ENCODE measurements around the gene SMARCC1. TPM values are rescaled to one million over a fixed set of nuclear protein-coding genes. Genes with fewer than 3 reads are reported as not detected.

Gene SMARCC1
- total and polyA plus RNA-seq, 4 donors: 11.7 to 83.0 (median 37.5) TPM

DNA sequence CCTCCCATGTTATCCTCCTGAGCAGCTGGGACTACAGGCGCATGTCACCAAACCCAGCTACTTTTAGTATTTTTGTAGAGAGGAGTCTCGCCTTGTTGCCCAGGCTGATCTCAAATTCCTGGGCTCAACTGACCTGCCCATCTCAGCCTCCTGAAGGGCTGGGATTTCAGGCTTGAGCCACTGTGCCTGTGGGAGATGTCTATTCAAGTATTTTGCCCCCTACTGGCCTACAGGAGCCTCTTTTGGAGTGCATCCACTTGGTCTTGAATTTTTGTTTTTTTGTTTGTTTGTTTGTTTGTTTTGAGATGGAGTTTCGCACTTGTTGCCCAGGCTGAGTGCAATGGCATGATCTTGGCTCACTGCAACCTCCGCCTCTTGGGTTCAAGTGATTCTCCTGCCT is 18.0 kb upstream of the SMARCC1 start:
- 87 to 88% methylated on average over 4 of the region's 4 CpGs for WGBS, 2 donors
- Histone ChIP-seq H3K27ac (ENCODE audit: low read depth in 1 of 2, low read length in 1 of 2) (no peak overlapping the region), H3K27me3 (ENCODE audit: control insufficient read depth in 3 of 3, insufficient read depth in 3 of 3, low read length in 2 of 3) (no peaks in the 10 kb centered on the region), H3K9ac (ENCODE audit: insufficient read depth in 1 of 2, low read length in 2 of 2) (no peak overlapping the region), H3K4me1 (ENCODE audit: control insufficient read depth in 5 of 5, insufficient read depth in 5 of 5, low read length in 5 of 5) (peaks cover 0 to 13% (median 3%) of the 10 kb centered on the region in 5 donors), H3K9me3 (ENCODE audit: control insufficient read depth in 4 of 4, insufficient read depth in 3 of 4, low read length in 3 of 4) (no peaks in the 10 kb centered on the region), H3K4me3 (no peak overlapping the region), H3K36me3 (ENCODE audit: control insufficient read depth in 4 of 4, insufficient read depth in 4 of 4, low read length in 4 of 4) (no peaks in the 10 kb centered on the region)
- DNase-seq (no peak), ATAC-seq (ENCODE audit: insufficient read depth, low FRiP score) (no peak)
- TF ChIP-seq, protein P1, sequence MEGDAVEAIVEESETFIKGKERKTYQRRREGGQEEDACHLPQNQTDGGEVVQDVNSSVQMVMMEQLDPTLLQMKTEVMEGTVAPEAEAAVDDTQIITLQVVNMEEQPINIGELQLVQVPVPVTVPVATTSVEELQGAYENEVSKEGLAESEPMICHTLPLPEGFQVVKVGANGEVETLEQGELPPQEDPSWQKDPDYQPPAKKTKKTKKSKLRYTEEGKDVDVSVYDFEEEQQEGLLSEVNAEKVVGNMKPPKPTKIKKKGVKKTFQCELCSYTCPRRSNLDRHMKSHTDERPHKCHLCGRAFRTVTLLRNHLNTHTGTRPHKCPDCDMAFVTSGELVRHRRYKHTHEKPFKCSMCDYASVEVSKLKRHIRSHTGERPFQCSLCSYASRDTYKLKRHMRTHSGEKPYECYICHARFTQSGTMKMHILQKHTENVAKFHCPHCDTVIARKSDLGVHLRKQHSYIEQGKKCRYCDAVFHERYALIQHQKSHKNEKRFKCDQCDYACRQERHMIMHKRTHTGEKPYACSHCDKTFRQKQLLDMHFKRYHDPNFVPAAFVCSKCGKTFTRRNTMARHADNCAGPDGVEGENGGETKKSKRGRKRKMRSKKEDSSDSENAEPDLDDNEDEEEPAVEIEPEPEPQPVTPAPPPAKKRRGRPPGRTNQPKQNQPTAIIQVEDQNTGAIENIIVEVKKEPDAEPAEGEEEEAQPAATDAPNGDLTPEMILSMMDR (IDR thresholded peaks at IDR 0.05; ENCODE audit: control extremely low read depth, extremely low read depth): no peak

DNA sequence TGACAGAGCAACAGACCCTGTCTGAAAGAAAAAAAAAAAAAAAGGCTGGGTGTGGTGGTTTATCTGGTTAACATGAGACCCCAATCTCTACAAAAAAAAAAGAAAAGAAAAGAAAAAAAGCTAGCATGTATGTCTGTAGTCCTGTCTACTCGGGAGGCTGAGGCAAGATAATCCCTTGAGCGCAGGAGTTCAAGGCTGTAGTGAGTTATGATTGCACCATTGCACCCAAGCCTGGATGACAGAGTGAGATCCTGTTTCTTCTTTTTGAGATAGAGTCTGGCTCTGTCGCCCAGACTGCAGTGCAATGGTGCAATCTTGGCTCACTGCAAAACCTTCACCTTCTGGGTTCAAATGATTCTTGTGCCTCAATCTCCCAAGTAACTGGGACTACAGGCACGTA is 12.9 kb upstream of the SMARCC1 start:
- Histone ChIP-seq H3K4me1 (ENCODE audit: control insufficient read depth in 5 of 5, insufficient read depth in 5 of 5, low read length in 5 of 5) (no peaks in the 10 kb centered on the region), H3K27ac (ENCODE audit: low read depth in 1 of 2, low read length in 1 of 2) (no peak overlapping the region), H3K36me3 (ENCODE audit: control insufficient read depth in 4 of 4, insufficient read depth in 4 of 4, low read length in 4 of 4) (no peaks in the 10 kb centered on the region), H3K9me3 (ENCODE audit: control insufficient read depth in 4 of 4, insufficient read depth in 3 of 4, low read length in 3 of 4) (peaks cover 0 to 2% (median 0%) of the 10 kb centered on the region in 4 donors), H3K9ac (ENCODE audit: insufficient read depth in 1 of 2, low read length in 2 of 2) (no peak overlapping the region), H3K27me3 (ENCODE audit: control insufficient read depth in 3 of 3, insufficient read depth in 3 of 3, low read length in 2 of 3) (no peaks in the 10 kb centered on the region), H3K4me3 (no peak overlapping the region)
- WGBS, 2 donors: 65 to 77% methylated on average over 4 of the region's 4 CpGs
- ATAC-seq (ENCODE audit: insufficient read depth, low FRiP score) (no peak), DNase-seq (no peak)
- TF ChIP-seq, protein P1 (IDR thresholded peaks at IDR 0.05; ENCODE audit: control extremely low read depth, extremely low read depth): no peak

DNA sequence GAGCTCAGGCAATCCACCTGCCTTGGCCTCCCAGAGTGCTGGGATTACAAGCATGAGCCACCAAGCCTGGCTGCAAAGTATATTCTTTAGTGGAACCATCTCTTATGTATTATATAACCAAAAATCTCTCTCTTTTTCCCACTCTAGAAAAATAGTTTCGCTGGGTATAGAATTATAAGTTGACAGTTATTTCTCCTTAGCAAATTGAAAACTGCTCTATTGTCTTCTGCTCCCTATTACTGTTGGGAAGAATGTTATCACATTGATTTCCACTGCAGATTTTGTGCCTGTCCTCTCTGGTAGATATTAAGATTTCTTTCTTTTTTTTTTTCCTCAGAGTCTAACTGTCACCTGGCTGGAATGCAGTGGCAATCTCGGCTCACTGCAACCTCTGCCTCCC is 11.0 kb upstream of the SMARCC1 start:
- H3K36me3 ChIP-seq (ENCODE audit: control insufficient read depth in 4 of 4, insufficient read depth in 4 of 4, low read length in 4 of 4): no peaks in the 10 kb centered on the region
- no peaks in the 10 kb centered on the region for H3K4me1 ChIP-seq (ENCODE audit: control insufficient read depth in 5 of 5, insufficient read depth in 5 of 5, low read length in 5 of 5)
- DNase-seq: no peak
- H3K27me3 ChIP-seq (ENCODE audit: control insufficient read depth in 3 of 3, insufficient read depth in 3 of 3, low read length in 2 of 3): no peaks in the 10 kb centered on the region
- H3K27ac ChIP-seq (ENCODE audit: low read depth in 1 of 2, low read length in 1 of 2): no peak overlapping the region
- 97 to 100% methylated on average over 2 of the region's 2 CpGs for WGBS, 2 donors
- TF ChIP-seq, protein P1 (IDR thresholded peaks at IDR 0.05; ENCODE audit: control extremely low read depth, extremely low read depth): no peak
- H3K9ac ChIP-seq (ENCODE audit: insufficient read depth in 1 of 2, low read length in 2 of 2): no peak overlapping the region
- H3K4me3 ChIP-seq: no peak overlapping the region
- H3K9me3 ChIP-seq (ENCODE audit: control insufficient read depth in 4 of 4, insufficient read depth in 3 of 4, low read length in 3 of 4): peaks cover 0 to 2% (median 0%) of the 10 kb centered on the region in 4 donors
- ATAC-seq (ENCODE audit: insufficient read depth, low FRiP score): no peak

DNA sequence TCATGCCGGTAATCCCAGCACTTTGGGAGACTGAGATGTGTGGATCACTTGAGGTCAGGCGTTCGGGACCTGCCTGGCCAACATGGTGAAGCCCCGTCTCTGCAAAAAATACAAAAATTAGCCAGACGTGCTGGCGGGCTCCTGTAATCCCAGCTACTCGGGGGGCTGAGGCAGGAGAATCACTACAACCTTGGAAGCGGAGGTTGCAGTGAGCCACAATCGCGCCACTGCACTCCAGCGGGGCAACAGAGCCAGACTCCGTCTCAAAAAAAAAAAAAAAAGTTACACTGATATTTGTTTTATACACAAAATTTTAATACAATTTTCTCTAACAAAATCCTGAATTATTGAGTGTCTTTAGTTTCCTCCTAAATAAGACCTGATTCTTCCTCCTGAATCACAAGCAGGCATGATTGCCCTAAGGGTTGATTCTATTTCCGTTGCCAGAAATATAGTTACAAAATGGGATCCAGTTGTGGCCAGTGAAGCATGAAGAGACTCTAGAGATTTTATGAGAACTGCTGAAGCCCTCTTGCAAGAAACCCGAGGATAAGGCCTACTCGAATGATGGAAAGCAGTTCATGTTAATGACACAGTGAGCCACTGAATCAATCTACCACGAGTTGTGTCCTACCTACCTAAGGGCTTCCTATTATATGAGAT is 9.6 kb upstream of the SMARCC1 start:
- no peaks in the 10 kb centered on the region for H3K36me3 ChIP-seq (ENCODE audit: control insufficient read depth in 4 of 4, insufficient read depth in 4 of 4, low read length in 4 of 4)
- TF ChIP-seq, protein P1 (IDR thresholded peaks at IDR 0.05; ENCODE audit: control extremely low read depth, extremely low read depth): no peak
- ATAC-seq (ENCODE audit: insufficient read depth, low FRiP score) (no peak), DNase-seq (no peak)
- H3K27ac ChIP-seq (ENCODE audit: low read depth in 1 of 2, low read length in 1 of 2): no peak overlapping the region
- no peak overlapping the region for H3K4me3 ChIP-seq
- 92 to 97% methylated on average over 16 of the region's 16 CpGs for WGBS, 2 donors
- no peaks in the 10 kb centered on the region for H3K4me1 ChIP-seq (ENCODE audit: control insufficient read depth in 5 of 5, insufficient read depth in 5 of 5, low read length in 5 of 5)
- H3K9me3 ChIP-seq (ENCODE audit: control insufficient read depth in 4 of 4, insufficient read depth in 3 of 4, low read length in 3 of 4): peaks cover 0 to 2% (median 0%) of the 10 kb centered on the region in 4 donors
- H3K9ac ChIP-seq (ENCODE audit: insufficient read depth in 1 of 2, low read length in 2 of 2): no peak overlapping the region
- H3K27me3 ChIP-seq (ENCODE audit: control insufficient read depth in 3 of 3, insufficient read depth in 3 of 3, low read length in 2 of 3): no peaks in the 10 kb centered on the region
